ENCODE data around the gene NECTIN3. TPM values are rescaled to one million over a fixed set of nuclear protein-coding genes. Genes with fewer than 3 reads are reported as not detected.
A peak's percentile ranks its signal among the peaks of the same experiment; 100 is the strongest.

NECTIN3 gene
- total and polyA plus RNA-seq, 2 experiments from 2014 or later, result 16.1 to 22.8 TPM

- no peak for TF ChIP-seq CTCF (IDR thresholded peaks at IDR 0.05; ENCODE audit: low read depth, low read length)
- H3K36me3 ChIP-seq, result no peaks in the 10 kb centered on the region
- DNase-seq (ENCODE audit: low read depth in 1 of 2, low spot score in 1 of 2), result no peak
These were observed 93.8 kb downstream of the NECTIN3 start for GRCh38 chr3:111165411-111165810.

GRCh38 chr3:111173328-111173900 lies 101.8 kb downstream of the NECTIN3 start:
- peaks cover 2% of the 10 kb centered on the region for H3K36me3 ChIP-seq
- H3K4me1 ChIP-seq (ENCODE audit: low read depth), result no peaks in the 10 kb centered on the region
- no peak overlapping the region for H3K4me3 ChIP-seq
- TF ChIP-seq CTCF (IDR thresholded peaks at IDR 0.05; ENCODE audit: low read depth, low read length), result no peak
- H3K27ac ChIP-seq, result peak overlapping the region; percentile 6
- H3K27me3 ChIP-seq, result no peaks in the 10 kb centered on the region
- no peaks in the 10 kb centered on the region for H3K9me3 ChIP-seq (ENCODE audit: low read depth)
- peak in 1 of 2 donors; percentile 37 for DNase-seq (ENCODE audit: low read depth in 1 of 2, low spot score in 1 of 2)

More at GRCh38 chr3:111165411-111165810, 93.8 kb downstream of the NECTIN3 start:
- Histone ChIP-seq H3K9me3 (ENCODE audit: low read depth) (no peaks in the 10 kb centered on the region), H3K4me1 (ENCODE audit: low read depth) (no peaks in the 10 kb centered on the region), H3K27ac (no peak overlapping the region), H3K27me3 (no peaks in the 10 kb centered on the region), H3K4me3 (no peak overlapping the region)

- DNase-seq (ENCODE audit: low read depth in 1 of 2, low spot score in 1 of 2), result no peak
- H3K4me1 ChIP-seq (ENCODE audit: low read depth), result no peaks in the 10 kb centered on the region
- H3K27ac ChIP-seq, result no peak overlapping the region
- no peaks in the 10 kb centered on the region for H3K9me3 ChIP-seq (ENCODE audit: low read depth)
- H3K27me3 ChIP-seq, result no peaks in the 10 kb centered on the region
- TF ChIP-seq CTCF (IDR thresholded peaks at IDR 0.05; ENCODE audit: low read depth, low read length), result no peak
- peaks cover 2% of the 10 kb centered on the region for H3K36me3 ChIP-seq
- no peak overlapping the region for H3K4me3 ChIP-seq
These were observed 102.3 kb downstream of the NECTIN3 start for GRCh38 chr3:111173906-111174305.

- no peak for DNase-seq (ENCODE audit: low read depth in 1 of 2, low spot score in 1 of 2)
- Histone ChIP-seq H3K4me1 (ENCODE audit: low read depth) (peaks cover 11% of the 10 kb centered on the region), H3K27ac (no peak overlapping the region), H3K9me3 (ENCODE audit: low read depth) (no peaks in the 10 kb centered on the region), H3K27me3 (no peaks in the 10 kb centered on the region), H3K4me3 (no peak overlapping the region), H3K36me3 (peaks cover 4% of the 10 kb centered on the region)
- no peak for TF ChIP-seq CTCF (IDR thresholded peaks at IDR 0.05; ENCODE audit: low read depth, low read length)
These were observed 118.9 kb downstream of the NECTIN3 start for GRCh38 chr3:111190518-111190917.

GRCh38 chr3:111193472-111193871 lies 121.9 kb downstream of the NECTIN3 start:
- Histone ChIP-seq H3K9me3 (ENCODE audit: low read depth) (no peaks in the 10 kb centered on the region), H3K4me3 (no peak overlapping the region), H3K27me3 (no peaks in the 10 kb centered on the region), H3K36me3 (peaks cover 9% of the 10 kb centered on the region), H3K27ac (peak overlapping the region; percentile 66), H3K4me1 (ENCODE audit: low read depth) (peaks cover 11% of the 10 kb centered on the region)
- no peak for DNase-seq (ENCODE audit: low read depth in 1 of 2, low spot score in 1 of 2)
- no peak for TF ChIP-seq CTCF (IDR thresholded peaks at IDR 0.05; ENCODE audit: low read depth, low read length)

All from cardiac muscle cell (in vitro differentiated cells and primary cell).